HCT116 (cell line): Measurements from ENCODE around the gene PKNOX2. TPM values are rescaled to one million over a fixed set of nuclear protein-coding genes. Genes with fewer than 3 reads are reported as not detected.

Experiments
- ATAC-seq: fragments of 200-7000 bp; cut with Tn5 transposase; 2 replicates; pipeline ENCODE4 v1.9.1; 2020; ENCODE audit warnings: mild to moderate bottlenecking, moderate library complexity
- BruUV-seq: library from RNA; stranded (reverse); fragments of 400-500 nt; replicated peaks from 2 replicates; lab custom pipeline; 2021; lab: Mats Ljungman, UMichigan
- CTCF ChIA-PET: fragments of 300-600 bp; sonication (Branson Sonifier 250); formaldehyde crosslinking; loops from one replicate; lab custom pipeline; 2021; ENCODE audit warnings: antibody characterized with exemption; lab: Charles Lee
- POLR2A ChIA-PET: fragments of 300-600, 350-600 bp; sonication (Branson Sonifier 250); formaldehyde crosslinking; loops from one replicate; lab custom pipeline; 2021; ENCODE audit warnings: antibody characterized with exemption; lab: Charles Lee
- RAD21 ChIA-PET, 2 experiments: fragments of 300-600 bp; sonication (Branson Sonifier 250); formaldehyde crosslinking; loops; one replicate each; lab custom pipeline; 2023; ENCODE audit warnings: low total read pairs in 2 of 2; ENCODE audit not compliant: uncharacterized antibody in 2 of 2, unreplicated experiment in 2 of 2, low non-redundant PET in 1 of 2; lab: Charles Lee
- DNase-seq: peaks from one replicate; pipeline ENCODE4 v3.0.0-alpha.2; 2010; ENCODE audit warnings: low read depth, low spot score
- H2AFZ ChIP-seq: fragments of 200-600 bp; shearing (Covaris generic), sonication (generic); 2 replicates; pipeline ENCODE4 v1.6.1; 2017; ENCODE audit warnings: low read depth, mixed run types, mixed read lengths, antibody characterized with exemption, low read length; ENCODE audit not compliant: poor library complexity, severe bottlenecking
- H3K27ac ChIP-seq: 2 replicates; pipeline ENCODE4 v1.5.1; 2012; ENCODE audit warnings: low read depth, low read length
- H3K27me3 ChIP-seq: fragments of 200-600 bp; sonication (generic); 2 replicates; pipeline ENCODE4 v1.6.1; 2016; ENCODE audit warnings: mixed run types, low read length, mixed read lengths; ENCODE audit not compliant: insufficient read depth
- H3K36me3 ChIP-seq, 2 experiments: fragments of 200-500 bp in 1 of 2; fragments of 200-600 bp in 1 of 2; sonication (Bioruptor generic) in 1 of 2; sonication (generic) in 1 of 2; 2 replicates each; pipeline versions ENCODE4 v1.5.1 to v1.6.1; 2014 to 2016; ENCODE audit warnings: low read length in 2 of 2, inconsistent platforms in 1 of 2, mixed read lengths in 1 of 2, mixed run types in 1 of 2; ENCODE audit not compliant: insufficient read depth in 2 of 2, control insufficient read depth in 1 of 2
- H3K4me1 ChIP-seq, 2 experiments: fragments of 200-600 bp in 1 of 2; sonication (generic) in 1 of 2; 2 replicates each; pipeline versions ENCODE4 v1.5.1 to v1.6.1; 2012 to 2017; ENCODE audit warnings: low read length in 2 of 2, inconsistent platforms in 1 of 2, mild to moderate bottlenecking in 1 of 2, mixed read lengths in 1 of 2, mixed run types in 1 of 2, moderate library complexity in 1 of 2; ENCODE audit not compliant: insufficient read depth in 2 of 2, control insufficient read depth in 1 of 2
- H3K4me2 ChIP-seq: fragments of 200-600 bp; sonication (generic); 2 replicates; pipeline ENCODE4 v1.6.1; 2017; ENCODE audit warnings: mixed run types, low read length, mixed read lengths
- H3K4me3 ChIP-seq, 2 experiments: fragments of 200-600 bp in 1 of 2; sonication (generic) in 1 of 2; replicated peaks in 1 of 2; 2 replicates each; pipeline ENCODE4 v1.5.1; 2011 to 2016; ENCODE audit warnings: low read length in 2 of 2, control low read depth in 1 of 2, low read depth in 1 of 2, mild to moderate bottlenecking in 1 of 2, mixed read lengths in 1 of 2, mixed run types in 1 of 2
- H3K79me2 ChIP-seq: fragments of 200-600 bp; sonication (generic); 2 replicates; pipeline ENCODE4 v1.6.1; 2017; ENCODE audit warnings: mild to moderate bottlenecking, mixed run types, low read length, moderate library complexity, mixed read lengths; ENCODE audit not compliant: insufficient read depth
- H3K9ac ChIP-seq: fragments of 200-600 bp; sonication (generic); 2 replicates; pipeline ENCODE4 v1.6.1; 2016; ENCODE audit warnings: low read length, mixed read lengths
- H3K9me2 ChIP-seq: fragments of 200-600 bp; sonication (generic), shearing (Covaris generic); 2 replicates; pipeline ENCODE4 v1.6.1; 2017; ENCODE audit warnings: mixed run types, mild to moderate bottlenecking, moderate library complexity; ENCODE audit not compliant: insufficient read depth
- H3K9me3 ChIP-seq, 2 experiments: fragments of 200-500 bp in 1 of 2; fragments of 200-600 bp in 1 of 2; sonication (Bioruptor generic) in 1 of 2; sonication (generic) in 1 of 2; 2 replicates each; pipeline ENCODE4 v1.6.1; 2014 to 2017; ENCODE audit warnings: low read length in 2 of 2, mixed read lengths in 2 of 2, inconsistent platforms in 1 of 2, low read depth in 1 of 2, mild to moderate bottlenecking in 1 of 2, mixed run types in 1 of 2, moderate library complexity in 1 of 2; ENCODE audit not compliant: control insufficient read depth in 1 of 2, insufficient read depth in 1 of 2
- H4K20me1 ChIP-seq: fragments of 200-600 bp; sonication (generic), shearing (Covaris generic); 2 replicates; pipeline ENCODE4 v1.6.1; 2017; ENCODE audit warnings: mixed run types, mild to moderate bottlenecking, moderate library complexity; ENCODE audit not compliant: insufficient read depth
- RAD21 ChIP-seq: IDR thresholded peaks from 2 replicates; pipeline ENCODE4 v1.6.1; 2012; ENCODE audit warnings: low read depth, mild to moderate bottlenecking
- intact Hi-C: fragments of 100-400 bp; cut with micrococcal nuclease; formaldehyde crosslinking; loops from 2 replicates; pipeline ENCODE4 v1.10.0; 2022
- total RNA-seq: library from RNA; stranded (reverse); gene quantifications from one replicate; pipeline ENCODE4 v1.2.1, GENCODE V29; 2021; ENCODE audit not compliant: unreplicated experiment
- TF ChIP-seq, protein P1 (sequence below): IDR thresholded peaks from 2 replicates; pipeline ENCODE4 v1.6.1; 2012
- TF ChIP-seq, protein P2 (sequence below): IDR thresholded peaks from 2 replicates; pipeline ENCODE4 v1.6.1; 2011; ENCODE audit warnings: mild to moderate bottlenecking, low read length, moderate library complexity; ENCODE audit not compliant: insufficient replicate concordance; ENCODE audit errors: extremely low read depth

Gene PKNOX2
- total RNA-seq, 1 experiment from 2014 or later: 0.20 TPM

DNA sequence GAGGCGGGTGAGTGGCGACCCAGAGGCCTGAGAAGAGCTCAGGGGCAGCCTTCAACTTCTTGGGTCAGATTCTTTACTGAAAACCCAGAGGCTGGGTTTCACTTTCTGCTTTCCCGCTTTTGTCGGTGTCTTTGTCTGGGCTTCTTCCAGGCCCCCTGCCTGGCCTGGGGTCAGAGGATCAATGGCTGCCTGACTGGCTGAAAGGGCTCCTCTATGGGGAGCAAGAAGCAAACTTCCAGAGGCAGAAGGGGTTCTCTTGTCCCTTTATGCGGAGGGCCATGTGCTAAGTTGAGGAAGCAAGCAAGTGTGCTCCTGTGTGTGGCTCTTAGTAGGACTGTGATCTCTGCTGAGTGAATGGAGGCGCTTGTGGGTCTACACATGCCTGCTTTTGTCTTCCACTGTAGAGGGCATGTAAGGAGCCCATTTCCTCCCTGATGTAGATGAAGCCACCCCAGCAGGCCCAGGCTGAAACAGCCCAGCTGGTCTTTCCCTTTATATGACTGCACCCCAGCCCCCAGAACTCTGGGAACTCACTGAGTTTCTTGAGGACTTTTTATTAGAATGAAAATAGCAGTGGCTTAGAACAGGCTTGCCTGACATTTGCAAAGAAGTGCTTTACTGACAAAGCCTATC is 1.0 kb upstream of the PKNOX2 start:
- Histone ChIP-seq H3K4me2 (peak overlapping the region; percentile 48), H3K9ac (no peak overlapping the region), H3K9me3 (no peaks in the 10 kb centered on the region), H3K27ac (no peak overlapping the region), H3K9me2 (no peaks in the 10 kb centered on the region), H3K27me3 (no peaks in the 10 kb centered on the region), H3K4me1 (no peaks in the 10 kb centered on the region), H3K36me3 (no peaks in the 10 kb centered on the region), H2AFZ (peak overlapping the region; percentile 35), H4K20me1 (no peaks in the 10 kb centered on the region), H3K4me3 (no peak overlapping the region), H3K79me2 (no peaks in the 10 kb centered on the region)
- ChIA-PET RAD21 (no interaction called here), POLR2A (no interaction called here), CTCF (no interaction called here)
- no TSS peak for BruUV-seq
- no peak for DNase-seq
- no peak for TF ChIP-seq RAD21
- TF ChIP-seq, protein P1, sequence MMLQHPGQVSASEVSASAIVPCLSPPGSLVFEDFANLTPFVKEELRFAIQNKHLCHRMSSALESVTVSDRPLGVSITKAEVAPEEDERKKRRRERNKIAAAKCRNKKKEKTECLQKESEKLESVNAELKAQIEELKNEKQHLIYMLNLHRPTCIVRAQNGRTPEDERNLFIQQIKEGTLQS: no peak
- no peak for ATAC-seq
- intact Hi-C loops: loop anchor here (5.0 kb wide), 1 partner anchor 184 kb away; no protein-coding TSS in a partner anchor

DNA sequence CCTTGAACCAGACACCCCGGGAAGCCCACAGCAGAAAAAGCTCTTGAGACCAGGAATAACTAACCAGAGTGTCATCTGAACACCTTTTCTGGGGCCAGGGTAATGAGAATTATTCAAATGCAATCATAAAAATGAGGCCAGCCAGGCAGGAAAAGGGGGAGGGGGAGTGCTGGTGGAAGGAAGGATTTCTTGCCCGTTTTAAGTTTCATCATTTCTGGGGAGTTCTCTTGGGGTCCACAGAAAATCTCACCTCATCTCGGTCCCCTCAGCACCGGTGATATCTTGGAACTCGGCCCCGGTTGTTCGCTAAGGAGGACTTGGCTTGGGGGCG is 495 bp upstream of the PKNOX2 start:
- Histone ChIP-seq H3K36me3 (no peaks in the 10 kb centered on the region), H4K20me1 (no peaks in the 10 kb centered on the region), H3K4me3 (no peak overlapping the region), H3K4me1 (no peaks in the 10 kb centered on the region), H2AFZ (peak overlapping the region; percentile 35), H3K79me2 (no peaks in the 10 kb centered on the region), H3K4me2 (peak overlapping the region; percentile 48), H3K27me3 (no peaks in the 10 kb centered on the region), H3K9me2 (no peaks in the 10 kb centered on the region), H3K27ac (no peak overlapping the region), H3K9ac (no peak overlapping the region), H3K9me3 (no peaks in the 10 kb centered on the region)
- ChIA-PET RAD21 (no interaction called here), CTCF (no interaction called here), POLR2A (no interaction called here)
- intact Hi-C loops: loop anchor here (5.0 kb wide), 1 partner anchor 183 kb away; no protein-coding TSS in a partner anchor
- DNase-seq: no peak
- no peak for ATAC-seq
- TF ChIP-seq, protein P2, sequence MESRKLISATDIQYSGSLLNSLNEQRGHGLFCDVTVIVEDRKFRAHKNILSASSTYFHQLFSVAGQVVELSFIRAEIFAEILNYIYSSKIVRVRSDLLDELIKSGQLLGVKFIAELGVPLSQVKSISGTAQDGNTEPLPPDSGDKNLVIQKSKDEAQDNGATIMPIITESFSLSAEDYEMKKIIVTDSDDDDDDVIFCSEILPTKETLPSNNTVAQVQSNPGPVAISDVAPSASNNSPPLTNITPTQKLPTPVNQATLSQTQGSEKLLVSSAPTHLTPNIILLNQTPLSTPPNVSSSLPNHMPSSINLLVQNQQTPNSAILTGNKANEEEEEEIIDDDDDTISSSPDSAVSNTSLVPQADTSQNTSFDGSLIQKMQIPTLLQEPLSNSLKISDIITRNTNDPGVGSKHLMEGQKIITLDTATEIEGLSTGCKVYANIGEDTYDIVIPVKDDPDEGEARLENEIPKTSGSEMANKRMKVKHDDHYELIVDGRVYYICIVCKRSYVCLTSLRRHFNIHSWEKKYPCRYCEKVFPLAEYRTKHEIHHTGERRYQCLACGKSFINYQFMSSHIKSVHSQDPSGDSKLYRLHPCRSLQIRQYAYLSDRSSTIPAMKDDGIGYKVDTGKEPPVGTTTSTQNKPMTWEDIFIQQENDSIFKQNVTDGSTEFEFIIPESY: no peak
- no TSS peak for BruUV-seq
